GM19455 (cell line): ENCODE measurements around the gene EEF2K.
"Not testable (repeated sequence)": the region's sequence is repeated elsewhere in the genome, so short reads cannot be mapped to it uniquely, and the experiment has no call there.

ENCODE experiments used
- ATAC-seq: cut with Tn5 transposase; IDR thresholded peaks from one replicate; pipeline ENCODE4 v1.9.1; 2021; ENCODE audit not compliant: unreplicated experiment

EEF2K gene

DNA sequence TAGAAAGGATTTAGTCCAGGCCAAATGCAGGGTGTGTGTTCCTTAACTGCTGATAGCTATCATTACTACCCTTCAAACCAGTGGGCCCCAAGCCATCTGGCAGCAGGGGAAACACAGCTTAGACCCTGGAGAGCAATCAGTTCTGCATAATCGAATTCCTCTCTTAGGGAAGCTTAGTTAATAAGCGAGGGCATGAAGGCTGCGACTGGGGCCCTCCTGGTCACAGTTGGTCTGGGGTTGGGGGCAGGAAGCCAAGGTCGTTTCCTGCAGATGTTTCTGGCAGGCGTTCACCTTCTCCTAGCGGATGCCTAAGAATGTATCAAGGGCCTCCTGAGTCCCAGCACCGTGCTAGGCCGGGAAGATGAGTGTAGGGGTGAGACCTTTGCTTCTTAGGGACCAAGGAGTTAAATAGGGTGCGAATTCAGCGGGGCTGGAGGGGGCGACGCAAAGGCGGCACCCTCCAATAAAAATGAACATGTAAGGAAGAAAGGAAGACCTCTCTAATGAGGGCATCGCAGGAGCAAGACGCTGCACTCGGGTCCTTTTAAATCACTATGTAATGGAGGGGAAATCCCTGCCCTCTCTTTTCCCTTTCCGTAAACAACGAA is 16.5 kb upstream of the EEF2K start:
- no peak for ATAC-seq

DNA sequence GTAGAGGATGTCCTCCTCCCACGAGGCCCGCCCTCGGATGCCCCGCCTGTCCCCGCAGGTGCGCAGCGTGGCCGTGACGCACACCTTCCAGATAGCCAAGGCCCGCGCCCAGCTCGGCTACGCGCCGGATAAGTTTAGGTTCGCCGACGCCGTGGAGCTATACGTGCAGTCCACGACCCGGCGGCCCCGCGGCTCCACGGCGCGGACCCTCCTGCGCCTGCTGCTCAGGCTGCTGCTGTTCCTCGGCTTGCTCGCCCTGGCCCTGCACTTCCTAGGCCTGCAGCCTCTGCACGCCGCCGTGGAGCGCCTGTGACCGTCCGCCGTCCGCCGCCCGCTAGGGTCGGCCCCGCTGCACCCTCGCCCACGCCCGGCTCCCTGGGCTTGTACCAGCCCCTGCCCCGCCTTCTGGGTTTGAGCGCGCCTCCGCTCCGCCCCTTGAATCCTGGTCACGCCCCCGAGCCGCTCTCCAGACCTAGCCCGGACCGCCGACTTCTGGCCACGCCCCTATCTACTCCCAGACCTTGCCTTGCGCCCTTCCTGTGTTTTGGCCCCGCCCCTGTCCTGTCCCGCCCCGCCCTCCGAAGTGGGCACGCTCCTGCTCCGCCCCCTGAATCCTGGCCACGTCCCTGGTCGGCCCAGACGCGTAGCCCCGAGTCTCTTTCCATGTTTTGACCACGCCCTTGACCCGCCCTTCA is 15.8 kb upstream of the EEF2K start:
- ATAC-seq: peak; percentile 65

- peak; percentile 37 for ATAC-seq
These were observed 15.1 kb upstream of the EEF2K start for GRCh38 chr16:22190776-22191531.

- no peak for ATAC-seq
These were observed 14.4 kb upstream of the EEF2K start for GRCh38 chr16:22191532-22192260.

DNA sequence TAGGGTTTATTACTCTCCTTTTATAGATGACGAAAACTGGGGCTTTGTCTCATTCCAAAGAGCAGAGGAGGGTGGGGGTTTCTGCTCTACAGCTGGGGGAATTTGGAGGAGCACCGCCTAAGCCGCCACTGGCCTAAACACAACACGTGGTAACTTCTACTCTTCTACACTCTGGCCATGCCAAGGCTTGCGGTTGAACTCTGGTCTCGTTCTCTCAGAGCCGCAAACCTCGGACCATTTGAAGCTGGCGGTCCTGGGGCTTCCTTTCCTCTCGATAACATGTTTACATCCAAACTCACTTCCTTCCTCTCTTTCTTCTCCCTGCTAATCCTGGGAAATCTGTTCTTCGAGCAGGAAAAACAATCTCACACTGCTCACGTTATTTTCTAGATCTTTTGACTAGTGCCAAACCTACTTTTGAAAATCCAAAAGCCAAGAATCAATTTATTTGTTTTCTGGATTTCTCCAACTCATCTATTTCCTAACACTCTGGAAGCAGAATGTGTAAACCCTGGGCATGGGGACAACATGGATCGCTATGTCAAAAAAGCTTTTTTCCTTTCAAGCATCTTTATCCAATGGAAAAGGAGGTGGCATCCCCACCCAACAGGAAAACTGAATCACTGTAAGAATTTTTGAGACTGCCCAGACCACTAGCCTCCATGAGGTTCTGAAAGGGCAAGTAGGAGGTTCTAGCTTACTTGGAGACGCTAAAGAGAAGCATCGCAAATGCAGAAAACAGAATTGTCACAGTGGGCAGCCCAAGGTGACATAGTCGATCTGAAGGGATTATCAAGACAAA is 13.6 kb upstream of the EEF2K start:
- ATAC-seq: no peak

DNA sequence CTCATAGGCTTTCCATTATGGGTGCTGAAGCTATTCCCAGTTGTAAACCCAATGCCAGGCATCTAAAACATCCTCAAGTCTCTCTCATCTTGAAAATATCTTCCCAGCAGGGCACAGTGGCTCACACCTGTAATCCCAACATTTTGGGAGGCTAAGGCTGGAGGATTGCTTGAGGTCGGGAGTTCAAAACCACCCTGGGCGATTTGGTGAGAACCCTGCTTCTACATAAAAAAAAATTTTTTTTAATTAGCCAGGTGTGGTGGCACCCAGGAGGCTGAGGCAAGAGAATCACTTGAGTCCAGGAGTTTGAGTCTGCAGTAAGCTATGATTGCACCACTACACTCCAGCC is 13.0 kb upstream of the EEF2K start:
- ATAC-seq: no peak

DNA sequence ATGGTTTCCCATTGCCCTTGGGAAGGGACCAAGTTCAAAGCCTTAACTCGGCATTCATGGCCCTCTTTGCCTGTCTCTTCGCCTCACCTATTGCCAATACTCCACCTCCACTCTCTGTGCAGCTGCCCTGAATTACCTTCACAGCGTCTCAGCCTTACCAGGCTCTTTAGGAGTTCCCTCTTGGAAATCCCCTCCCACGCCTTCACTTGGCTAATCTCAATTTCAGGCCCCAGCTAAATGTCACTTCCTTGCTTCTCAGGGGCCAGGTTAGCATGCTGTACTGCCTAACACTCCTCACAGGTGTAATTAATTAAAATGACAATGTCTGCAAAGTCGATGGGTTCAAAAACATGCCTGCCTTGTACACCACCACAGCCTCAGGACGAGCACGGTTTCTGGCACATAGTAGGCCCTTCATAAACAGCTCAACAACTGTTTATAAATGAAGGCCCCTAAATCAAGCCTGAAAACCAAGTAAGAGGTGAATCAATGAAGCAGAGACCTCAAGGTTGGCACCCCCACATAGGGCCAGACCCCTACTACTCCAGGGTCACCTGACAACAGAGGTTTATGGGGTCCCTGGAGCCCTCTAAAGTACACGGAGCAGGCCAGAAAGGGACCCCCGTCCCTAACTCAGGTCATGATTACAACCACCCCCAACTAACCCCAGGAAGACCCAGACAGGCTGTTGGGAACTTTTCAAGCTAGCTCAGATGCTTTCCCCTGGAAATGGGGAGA is 11.2 kb upstream of the EEF2K start:
- ATAC-seq: no peak

- no peak for ATAC-seq
These were observed 10.7 kb upstream of the EEF2K start for GRCh38 chr16:22195445-22195694.

- ATAC-seq: no peak
These were observed 10.2 kb upstream of the EEF2K start for GRCh38 chr16:22195695-22196558.

DNA sequence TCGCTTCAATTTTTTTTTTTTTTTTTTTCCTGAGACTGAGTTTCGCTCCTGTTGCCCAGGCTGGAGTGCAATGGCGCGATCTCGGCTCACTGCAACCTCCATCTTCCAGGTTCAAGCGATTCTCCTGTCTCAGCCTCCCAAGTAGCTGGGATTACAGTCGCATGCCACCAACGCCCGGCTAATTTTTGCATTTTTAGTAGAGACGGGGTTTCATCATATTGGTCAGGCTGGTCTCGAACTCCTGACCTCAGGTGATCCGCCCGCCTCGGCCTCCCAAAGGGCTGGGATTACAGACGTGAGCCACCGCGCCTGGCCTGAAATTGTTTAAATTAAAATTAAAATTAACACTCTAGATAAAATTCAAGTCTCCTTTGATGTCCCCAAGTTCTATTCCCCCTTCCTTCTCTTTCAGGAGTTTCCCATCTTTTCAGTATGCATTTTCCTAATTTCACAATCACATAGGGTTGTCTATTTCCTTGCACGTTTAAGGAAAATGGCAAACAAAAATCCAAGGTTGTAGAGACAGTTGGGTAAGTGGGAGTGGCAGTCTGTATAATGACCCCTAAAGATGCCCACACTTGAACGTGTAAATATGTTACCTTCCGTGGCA is 9.4 kb upstream of the EEF2K start:
- ATAC-seq: not testable (repeated sequence)

- ATAC-seq: no peak
These were observed 7.4 kb upstream of the EEF2K start for GRCh38 chr16:22198547-22199293.

GRCh38 chr16:22202261-22202637 is 3.8 kb upstream of the EEF2K start:
- ATAC-seq: no peak

DNA sequence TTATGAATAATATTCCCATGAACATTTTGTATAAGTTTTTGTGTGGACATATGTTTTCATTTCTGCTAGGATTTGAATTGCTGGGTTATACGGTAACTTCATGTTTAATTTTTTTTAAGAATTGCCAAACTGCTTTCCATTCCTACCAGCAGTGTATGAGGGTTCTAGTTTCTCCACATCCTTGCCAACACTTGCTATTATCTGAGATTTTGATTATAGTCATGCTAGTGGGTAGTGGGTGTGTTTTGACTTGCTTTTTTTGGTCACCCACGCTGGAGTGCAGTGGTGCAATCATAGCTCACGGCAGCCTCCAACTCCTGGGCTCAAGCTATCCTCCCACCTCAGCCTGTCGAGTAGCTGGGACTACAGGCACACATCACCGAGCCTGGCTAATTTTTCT is 3.0 kb upstream of the EEF2K start:
- no peak for ATAC-seq

GRCh38 chr16:22204091-22204655 is 1.9 kb upstream of the EEF2K start:
- no peak for ATAC-seq

DNA sequence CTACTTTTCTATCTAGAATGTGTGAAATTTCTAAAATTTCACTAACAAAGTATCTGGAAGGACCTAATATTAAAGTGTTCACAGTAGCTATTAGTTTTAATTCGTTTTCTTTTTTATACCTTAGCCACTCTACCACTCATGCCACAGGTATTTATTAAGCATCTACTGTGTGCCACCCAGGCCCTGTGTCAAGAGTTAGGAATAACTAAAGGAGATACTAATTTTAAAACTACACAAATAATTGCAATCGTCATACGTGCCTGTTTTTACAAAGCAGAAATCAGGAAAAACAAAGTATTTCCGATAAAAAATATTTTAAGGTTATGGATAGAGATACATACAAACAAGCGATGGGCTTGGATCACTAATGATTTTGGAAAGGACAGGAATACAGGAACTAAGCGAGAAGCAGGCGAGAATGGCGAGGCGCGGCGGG is 483 bp upstream of the EEF2K start:
- no peak for ATAC-seq

DNA sequence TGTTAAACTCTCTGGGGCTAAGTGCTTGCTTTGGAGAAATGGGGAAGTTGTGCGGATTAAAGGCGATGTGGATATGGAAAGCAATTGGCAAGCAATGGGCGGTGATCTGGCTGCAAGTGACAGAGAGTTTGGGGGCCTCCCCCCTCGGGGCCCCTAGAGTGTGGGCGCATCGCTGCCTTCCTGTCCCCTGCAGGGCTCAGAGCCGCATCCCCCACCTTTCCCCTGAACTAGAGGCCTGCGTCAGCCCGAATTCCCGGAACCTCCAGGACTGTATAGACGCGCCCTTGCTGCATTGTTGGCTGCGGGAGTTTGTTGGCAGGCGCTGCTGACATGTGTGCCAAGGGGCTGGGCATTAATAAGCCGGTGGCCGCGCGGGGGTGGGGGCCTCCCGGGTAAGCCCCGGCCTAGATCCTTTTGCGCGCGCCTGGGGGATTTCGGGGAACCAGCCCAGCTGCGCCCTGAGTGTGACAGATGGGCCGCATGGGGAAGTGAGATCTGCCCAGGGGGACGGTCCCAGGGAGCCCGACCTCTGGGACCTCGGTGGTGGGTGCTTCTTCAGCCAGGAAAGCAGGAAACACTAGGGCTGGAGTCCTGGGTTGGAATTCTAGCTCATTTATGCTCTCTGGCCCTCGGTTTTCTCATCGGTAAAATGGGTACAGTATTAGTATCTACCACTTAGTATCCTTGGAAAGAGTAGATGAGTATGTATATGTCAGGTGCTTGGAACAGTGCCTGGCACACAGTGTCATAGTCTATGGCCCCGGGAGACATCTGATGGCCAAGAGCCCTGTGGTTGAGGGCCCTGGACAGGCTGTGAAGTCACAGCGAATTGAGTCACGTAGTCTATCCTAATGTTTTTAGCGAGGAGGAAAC is 1.0 kb downstream of the EEF2K start:
- ATAC-seq: peak; percentile 42

- ATAC-seq: no peak
These were observed 1.8 kb downstream of the EEF2K start for GRCh38 chr16:22207715-22208360.
